ENCODE measurements around the gene STK32C. TPM values are rescaled to one million over a fixed set of nuclear protein-coding genes. Genes with fewer than 3 reads are reported as not detected.

Gene STK32C
- total RNA-seq, 1 donor from 2014 or later: 9.9 TPM

- peak overlapping the region; percentile 93 for H3K27ac Mint-ChIP-seq
Observed at GRCh38 chr10:132332433-132332754, 24.6 kb upstream of the STK32C start.

GRCh38 chr10:132331601-132332432 is 24.1 kb upstream of the STK32C start, which contains the start of gene LRRC27:
Gene LRRC27 (plus strand): TSS chr10:132332193. CDS start chr10:132333525, 1,332 bp downstream.
- no peaks in the 10 kb centered on the region for H3K9me3 Mint-ChIP-seq
- H3K27me3 Mint-ChIP-seq (ENCODE audit: low read depth): no peaks in the 10 kb centered on the region
- peaks cover 4% of the 10 kb centered on the region for H3K36me3 Mint-ChIP-seq
- TF ChIP-seq CTCF (IDR thresholded peaks at IDR 0.05; ENCODE audit: unreplicated experiment): no peak
- peaks cover 45% of the 10 kb centered on the region for H3K4me1 Mint-ChIP-seq
- H3K4me3 Mint-ChIP-seq: peak within 1 kb of the TSS; percentile 90
- peak; percentile 100 for DNase-seq (ENCODE audit: low spot score in 2 of 2, unreplicated experiment in 2 of 2)
- H3K27ac Mint-ChIP-seq: peak within 1 kb of the TSS; percentile 93

More at GRCh38 chr10:132332433-132332754, 24.6 kb upstream of the STK32C start:
- H3K4me1 Mint-ChIP-seq: peaks cover 50% of the 10 kb centered on the region
- no peaks in the 10 kb centered on the region for H3K27me3 Mint-ChIP-seq (ENCODE audit: low read depth)
- H3K36me3 Mint-ChIP-seq: peaks cover 3% of the 10 kb centered on the region
- H3K9me3 Mint-ChIP-seq: no peaks in the 10 kb centered on the region
- no peak for DNase-seq (ENCODE audit: low spot score in 2 of 2, unreplicated experiment in 2 of 2)
- TF ChIP-seq CTCF (IDR thresholded peaks at IDR 0.05; ENCODE audit: unreplicated experiment): no peak
- H3K4me3 Mint-ChIP-seq: peak overlapping the region; percentile 90

- Mint-ChIP-seq H3K27me3 (ENCODE audit: low read depth) (no peaks in the 10 kb centered on the region), H3K9me3 (no peaks in the 10 kb centered on the region), H3K36me3 (peaks cover 14% of the 10 kb centered on the region), H3K27ac (peak overlapping the region; percentile 53), H3K4me1 (peaks cover 36% of the 10 kb centered on the region), H3K4me3 (peak overlapping the region; percentile 90)
- DNase-seq (ENCODE audit: low spot score in 2 of 2, unreplicated experiment in 2 of 2): no peak
- no peak for TF ChIP-seq CTCF (IDR thresholded peaks at IDR 0.05; ENCODE audit: unreplicated experiment)
Observed at GRCh38 chr10:132330486-132330833, 22.7 kb upstream of the STK32C start.

GRCh38 chr10:132329565-132330485 is 22.1 kb upstream of the STK32C start:
- peak overlapping the region; percentile 90 for H3K4me3 Mint-ChIP-seq
- DNase-seq (ENCODE audit: low spot score in 2 of 2, unreplicated experiment in 2 of 2): no peak
- peaks cover 34% of the 10 kb centered on the region for H3K4me1 Mint-ChIP-seq
- no peaks in the 10 kb centered on the region for H3K27me3 Mint-ChIP-seq (ENCODE audit: low read depth)
- H3K9me3 Mint-ChIP-seq: no peaks in the 10 kb centered on the region
- peak overlapping the region; percentile 53 for H3K27ac Mint-ChIP-seq
- H3K36me3 Mint-ChIP-seq: peaks cover 17% of the 10 kb centered on the region
- TF ChIP-seq CTCF (IDR thresholded peaks at IDR 0.05; ENCODE audit: unreplicated experiment): no peak

- H3K27ac Mint-ChIP-seq: peak overlapping the region; percentile 43
- H3K4me1 Mint-ChIP-seq: peaks cover 34% of the 10 kb centered on the region
- H3K27me3 Mint-ChIP-seq (ENCODE audit: low read depth): no peaks in the 10 kb centered on the region
- no peaks in the 10 kb centered on the region for H3K9me3 Mint-ChIP-seq
- TF ChIP-seq CTCF (IDR thresholded peaks at IDR 0.05; ENCODE audit: unreplicated experiment): no peak
- no peak for DNase-seq (ENCODE audit: low spot score in 2 of 2, unreplicated experiment in 2 of 2)
- peaks cover 23% of the 10 kb centered on the region for H3K36me3 Mint-ChIP-seq
- H3K4me3 Mint-ChIP-seq: peak overlapping the region; percentile 20
Observed at GRCh38 chr10:132328738-132329137, 21.0 kb upstream of the STK32C start.

Data from mesothelial cell of epicardium (in vitro differentiated cells).